Osteoblast (primary cell): ENCODE data around the gene ANK3. TPM values are rescaled to one million over a fixed set of nuclear protein-coding genes. Genes with fewer than 3 reads are reported as not detected.

Source experiments
- DNase-seq: peaks from one replicate; pipeline ENCODE4 v3.0.0; 2011; ENCODE audit warnings: low spot score, mixed read lengths; ENCODE audit not compliant: insufficient read length; ENCODE audit errors: missing footprints
- H2AFZ ChIP-seq: 2 replicates; pipeline ENCODE4 v1.6.0; 2011; ENCODE audit warnings: mild to moderate bottlenecking, low read length
- H3K27ac ChIP-seq: 2 replicates; pipeline ENCODE4 v1.5.1; 2011; ENCODE audit warnings: mild to moderate bottlenecking, low read depth, low read length, moderate library complexity
- H3K27me3 ChIP-seq: 2 replicates; pipeline ENCODE4 v1.6.0; 2012; ENCODE audit warnings: mild to moderate bottlenecking, control low read depth, inconsistent platforms, low read length, moderate library complexity; ENCODE audit not compliant: insufficient read depth
- H3K36me3 ChIP-seq: 2 replicates; pipeline ENCODE4 v1.5.1; 2011; ENCODE audit warnings: mild to moderate bottlenecking, low read length, control low read depth, moderate library complexity; ENCODE audit not compliant: insufficient read depth
- H3K4me1 ChIP-seq: 2 replicates; pipeline ENCODE4 v1.5.1; 2011; ENCODE audit warnings: mild to moderate bottlenecking, low read length, control low read depth, moderate library complexity; ENCODE audit not compliant: insufficient read depth
- H3K4me2 ChIP-seq: 2 replicates; pipeline ENCODE4 v1.6.0; 2011; ENCODE audit warnings: mild to moderate bottlenecking, low read length; ENCODE audit not compliant: insufficient read depth
- H3K4me3 ChIP-seq: fragments of 200-600 bp; sonication (generic); 3 replicates; pipeline ENCODE4 v1.5.1; 2012; ENCODE audit warnings: mild to moderate bottlenecking, low read length, inconsistent platforms; ENCODE audit not compliant: insufficient read depth
- H3K79me2 ChIP-seq: 2 replicates; pipeline ENCODE4 v1.6.0; 2012; ENCODE audit warnings: mild to moderate bottlenecking, low read length, control low read depth, inconsistent platforms; ENCODE audit not compliant: insufficient read depth
- H3K9me3 ChIP-seq: 2 replicates; pipeline ENCODE4 v1.5.1; 2011; ENCODE audit warnings: low read depth, low read length, control low read depth
- H4K20me1 ChIP-seq: 2 replicates; pipeline ENCODE4 v1.6.0; 2012; ENCODE audit warnings: mild to moderate bottlenecking, low read length, control low read depth; ENCODE audit not compliant: insufficient read depth
- total RNA-seq: library from RNA; depleted of rRNA; stranded (reverse); fragments of >200 nt; gene quantifications from 2 replicates; pipeline ENCODE4 v1.2.3, GENCODE V29; 2012
- TF ChIP-seq, protein P1 (sequence below): IDR thresholded peaks from 2 replicates; pipeline ENCODE4 v1.5.1; 2011; ENCODE audit warnings: mild to moderate bottlenecking, low read depth, low read length, moderate library complexity; ENCODE audit errors: extremely low read depth

The ANK3 gene
- total RNA-seq, 1 donor = 44.5 TPM

DNA sequence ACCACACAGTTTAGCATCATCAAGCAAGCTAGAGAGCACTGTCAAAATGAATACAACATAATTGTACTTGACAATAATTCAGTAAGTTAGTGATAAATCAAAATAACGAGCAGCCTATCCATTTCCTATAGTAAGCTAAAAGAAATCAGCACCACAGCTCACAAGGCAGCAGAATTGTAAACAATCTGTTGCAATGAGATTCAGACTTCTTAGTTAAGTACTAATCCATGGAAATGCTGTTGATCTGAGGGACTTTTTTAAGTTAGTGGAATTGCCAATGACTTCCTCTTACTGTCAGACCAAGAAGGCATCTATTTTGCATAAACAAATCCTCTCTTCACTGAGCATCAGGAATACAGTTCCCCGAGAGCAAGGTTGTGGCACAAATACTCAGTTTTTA is 346.8 kb downstream of the ANK3 start:
- Histone ChIP-seq H2AFZ (no peak overlapping the region), H4K20me1 (no peaks in the 10 kb centered on the region), H3K4me1 (peaks cover 11% of the 10 kb centered on the region), H3K27ac (no peak overlapping the region), H3K4me3 (no peak overlapping the region), H3K4me2 (no peak overlapping the region), H3K27me3 (no peaks in the 10 kb centered on the region), H3K9me3 (no peaks in the 10 kb centered on the region), H3K36me3 (no peaks in the 10 kb centered on the region), H3K79me2 (no peaks in the 10 kb centered on the region)
- TF ChIP-seq, protein P1, sequence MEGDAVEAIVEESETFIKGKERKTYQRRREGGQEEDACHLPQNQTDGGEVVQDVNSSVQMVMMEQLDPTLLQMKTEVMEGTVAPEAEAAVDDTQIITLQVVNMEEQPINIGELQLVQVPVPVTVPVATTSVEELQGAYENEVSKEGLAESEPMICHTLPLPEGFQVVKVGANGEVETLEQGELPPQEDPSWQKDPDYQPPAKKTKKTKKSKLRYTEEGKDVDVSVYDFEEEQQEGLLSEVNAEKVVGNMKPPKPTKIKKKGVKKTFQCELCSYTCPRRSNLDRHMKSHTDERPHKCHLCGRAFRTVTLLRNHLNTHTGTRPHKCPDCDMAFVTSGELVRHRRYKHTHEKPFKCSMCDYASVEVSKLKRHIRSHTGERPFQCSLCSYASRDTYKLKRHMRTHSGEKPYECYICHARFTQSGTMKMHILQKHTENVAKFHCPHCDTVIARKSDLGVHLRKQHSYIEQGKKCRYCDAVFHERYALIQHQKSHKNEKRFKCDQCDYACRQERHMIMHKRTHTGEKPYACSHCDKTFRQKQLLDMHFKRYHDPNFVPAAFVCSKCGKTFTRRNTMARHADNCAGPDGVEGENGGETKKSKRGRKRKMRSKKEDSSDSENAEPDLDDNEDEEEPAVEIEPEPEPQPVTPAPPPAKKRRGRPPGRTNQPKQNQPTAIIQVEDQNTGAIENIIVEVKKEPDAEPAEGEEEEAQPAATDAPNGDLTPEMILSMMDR = no peak
- DNase-seq = no peak

DNA sequence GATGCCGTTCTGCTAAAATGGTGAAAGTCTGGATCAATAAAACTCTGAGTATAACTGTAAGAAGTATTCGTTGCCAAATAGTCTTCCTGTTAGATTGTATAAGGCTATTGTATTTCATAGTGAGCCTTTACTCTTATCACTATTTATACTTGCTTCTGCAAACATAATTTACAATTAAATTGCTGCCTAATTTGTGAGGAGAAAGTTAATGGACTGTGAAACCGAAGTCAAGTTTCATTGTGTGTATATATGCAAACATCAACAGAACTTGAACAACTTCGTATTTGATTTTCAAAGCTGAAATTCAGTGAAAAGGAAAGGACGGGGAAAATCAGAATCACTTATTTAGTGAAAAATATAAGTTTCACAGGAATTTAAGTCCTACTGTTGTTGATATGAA is 347.4 kb downstream of the ANK3 start:
- H4K20me1 ChIP-seq = no peaks in the 10 kb centered on the region
- H3K79me2 ChIP-seq = no peaks in the 10 kb centered on the region
- no peak overlapping the region for H3K4me2 ChIP-seq
- no peaks in the 10 kb centered on the region for H3K36me3 ChIP-seq
- no peak for DNase-seq
- no peak overlapping the region for H3K27ac ChIP-seq
- TF ChIP-seq, protein P1 = no peak
- H2AFZ ChIP-seq = no peak overlapping the region
- H3K9me3 ChIP-seq = no peaks in the 10 kb centered on the region
- H3K4me1 ChIP-seq = peaks cover 11% of the 10 kb centered on the region
- H3K4me3 ChIP-seq = no peak overlapping the region
- no peaks in the 10 kb centered on the region for H3K27me3 ChIP-seq

DNA sequence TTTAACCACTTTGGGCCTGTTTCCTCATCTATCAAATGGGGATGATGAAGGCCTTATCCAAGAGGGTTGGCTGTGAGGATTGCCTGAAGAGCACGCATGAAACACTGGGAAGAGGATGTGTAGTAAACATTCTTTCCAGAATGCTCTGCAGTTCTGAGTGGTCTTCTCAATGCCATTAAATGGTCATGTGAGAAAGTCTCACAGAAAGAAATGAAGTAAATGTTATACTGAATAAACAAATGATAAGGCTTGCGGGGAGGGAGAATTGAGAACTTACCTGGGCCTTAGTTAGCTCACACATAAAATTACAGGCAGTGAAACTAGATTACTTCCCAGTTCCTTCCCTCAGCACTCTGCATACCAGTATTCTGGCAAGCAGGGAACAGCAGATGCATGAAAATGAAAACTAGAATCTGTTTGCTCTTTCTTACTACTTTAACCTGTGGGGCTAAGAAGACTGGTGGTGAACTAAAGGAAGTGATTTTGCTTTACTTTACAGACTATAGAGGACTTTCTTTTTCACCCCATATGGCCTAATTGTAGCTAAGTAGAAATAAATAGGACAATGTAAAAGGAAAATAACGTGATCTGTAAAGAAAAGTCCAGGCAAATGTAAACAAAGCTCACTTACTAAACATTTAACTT is 348.1 kb downstream of the ANK3 start:
- Histone ChIP-seq H3K4me3 (no peak overlapping the region), H4K20me1 (no peaks in the 10 kb centered on the region), H3K9me3 (no peaks in the 10 kb centered on the region), H3K36me3 (no peaks in the 10 kb centered on the region), H3K79me2 (no peaks in the 10 kb centered on the region), H3K27me3 (no peaks in the 10 kb centered on the region), H3K4me1 (peaks cover 11% of the 10 kb centered on the region), H3K27ac (no peak overlapping the region), H2AFZ (no peak overlapping the region), H3K4me2 (no peak overlapping the region)
- TF ChIP-seq, protein P1 = no peak
- no peak for DNase-seq

DNA sequence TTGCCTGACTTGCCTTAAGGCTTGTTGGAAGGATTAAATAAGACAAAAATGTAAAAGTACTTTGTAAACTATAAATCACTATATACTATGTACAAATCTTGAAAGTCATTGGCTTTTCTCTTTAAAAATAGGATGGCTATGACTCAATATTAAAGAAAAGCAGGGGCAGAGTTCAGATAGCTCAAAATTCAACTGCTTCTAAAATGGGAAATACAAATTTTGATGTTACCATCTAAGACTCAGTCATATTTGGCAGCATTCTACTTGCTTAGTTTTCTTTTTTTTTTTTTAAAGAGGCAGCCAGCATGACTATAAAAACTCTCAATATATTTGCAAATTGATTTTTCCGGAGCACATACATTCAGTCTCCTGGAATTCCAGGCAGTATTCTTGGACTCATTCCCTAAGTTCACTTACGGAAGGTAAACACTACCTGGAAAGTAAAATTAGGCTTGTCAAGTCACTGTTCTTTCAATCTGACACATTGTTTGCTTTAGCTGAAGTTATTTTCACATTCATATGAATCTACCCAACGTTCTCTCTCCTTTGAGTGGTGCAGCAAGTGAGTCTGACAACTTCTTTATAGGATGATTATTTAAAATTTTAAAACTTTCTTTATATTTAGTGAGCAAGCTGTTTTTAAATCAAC is 349.5 kb downstream of the ANK3 start:
- Histone ChIP-seq H3K4me1 (peaks cover 11% of the 10 kb centered on the region), H3K4me3 (no peak overlapping the region), H3K27me3 (no peaks in the 10 kb centered on the region), H4K20me1 (no peaks in the 10 kb centered on the region), H3K36me3 (no peaks in the 10 kb centered on the region), H3K4me2 (no peak overlapping the region), H3K79me2 (no peaks in the 10 kb centered on the region), H3K27ac (no peak overlapping the region), H3K9me3 (no peaks in the 10 kb centered on the region), H2AFZ (no peak overlapping the region)
- DNase-seq = no peak
- TF ChIP-seq, protein P1 = no peak
